Measurements from ENCODE around the gene DDA1. TPM values are rescaled to one million over a fixed set of nuclear protein-coding genes. Genes with fewer than 3 reads are reported as not detected.

The DDA1 gene
- total RNA-seq, 1 donor from 2014 or later = 9.0 TPM

- FAIRE-seq (no peak), DNase-seq (ENCODE audit: low read depth) (no peak)
- H3K27me3 ChIP-seq (ENCODE audit: control insufficient read depth, insufficient read depth, low read length) = peaks cover 7% of the 10 kb centered on the region
- TF ChIP-seq CTCF (IDR thresholded peaks at IDR 0.05; ENCODE audit: insufficient read depth, low read length, severe bottlenecking) = no peak
- no peak overlapping the region for H3K4me3 ChIP-seq (ENCODE audit: low read depth, low read length)
- peaks cover 12% of the 10 kb centered on the region for H3K36me3 ChIP-seq (ENCODE audit: control insufficient read depth, insufficient read depth, low read length)
These were observed 15.8 kb downstream of the DDA1 start for GRCh38 chr19:17325133-17325532.

- DNase-seq (ENCODE audit: low read depth) = no peak
- Histone ChIP-seq H3K4me3 (ENCODE audit: low read depth, low read length) (no peak overlapping the region), H3K36me3 (ENCODE audit: control insufficient read depth, insufficient read depth, low read length) (peaks cover 7% of the 10 kb centered on the region), H3K27me3 (ENCODE audit: control insufficient read depth, insufficient read depth, low read length) (peaks cover 9% of the 10 kb centered on the region)
- FAIRE-seq = no peak
- TF ChIP-seq CTCF (IDR thresholded peaks at IDR 0.05; ENCODE audit: insufficient read depth, low read length, severe bottlenecking) = no peak
These were observed 16.7 kb downstream of the DDA1 start for GRCh38 chr19:17325881-17326594.

GRCh38 chr19:17326595-17326966 lies 17.2 kb downstream of the DDA1 start:
- H3K4me3 ChIP-seq (ENCODE audit: low read depth, low read length) = no peak overlapping the region
- DNase-seq (ENCODE audit: low read depth) (no peak), FAIRE-seq (no peak)
- peaks cover 5% of the 10 kb centered on the region for H3K36me3 ChIP-seq (ENCODE audit: control insufficient read depth, insufficient read depth, low read length)
- H3K27me3 ChIP-seq (ENCODE audit: control insufficient read depth, insufficient read depth, low read length) = peaks cover 9% of the 10 kb centered on the region
- no peak for TF ChIP-seq CTCF (IDR thresholded peaks at IDR 0.05; ENCODE audit: insufficient read depth, low read length, severe bottlenecking)

- DNase-seq (ENCODE audit: low read depth) (no peak), FAIRE-seq (no peak)
- H3K4me3 ChIP-seq (ENCODE audit: low read depth, low read length) = no peak overlapping the region
- TF ChIP-seq CTCF (IDR thresholded peaks at IDR 0.05; ENCODE audit: insufficient read depth, low read length, severe bottlenecking) = no peak
- peaks cover 9% of the 10 kb centered on the region for H3K27me3 ChIP-seq (ENCODE audit: control insufficient read depth, insufficient read depth, low read length)
- peaks cover 1% of the 10 kb centered on the region for H3K36me3 ChIP-seq (ENCODE audit: control insufficient read depth, insufficient read depth, low read length)
These were observed 17.8 kb downstream of the DDA1 start for GRCh38 chr19:17327068-17327653.

- DNase-seq (ENCODE audit: low read depth) = peak; percentile 80
- no peaks in the 10 kb centered on the region for H3K36me3 ChIP-seq (ENCODE audit: control insufficient read depth, insufficient read depth, low read length)
- peaks cover 9% of the 10 kb centered on the region for H3K27me3 ChIP-seq (ENCODE audit: control insufficient read depth, insufficient read depth, low read length)
- TF ChIP-seq CTCF (IDR thresholded peaks at IDR 0.05; ENCODE audit: insufficient read depth, low read length, severe bottlenecking) = peak; percentile 85
- peak; percentile 55 for FAIRE-seq
- H3K4me3 ChIP-seq (ENCODE audit: low read depth, low read length) = peak overlapping the region; percentile 46
These were observed 18.5 kb downstream of the DDA1 start for GRCh38 chr19:17327654-17328516.
